Measurements from ENCODE around the gene CD2AP. TPM values are rescaled to one million over a fixed set of nuclear protein-coding genes. Genes with fewer than 3 reads are reported as not detected.

The CD2AP gene
- total and polyA plus RNA-seq, 4 donors, result 5.7 to 22.4 (median 11.5) TPM

DNA sequence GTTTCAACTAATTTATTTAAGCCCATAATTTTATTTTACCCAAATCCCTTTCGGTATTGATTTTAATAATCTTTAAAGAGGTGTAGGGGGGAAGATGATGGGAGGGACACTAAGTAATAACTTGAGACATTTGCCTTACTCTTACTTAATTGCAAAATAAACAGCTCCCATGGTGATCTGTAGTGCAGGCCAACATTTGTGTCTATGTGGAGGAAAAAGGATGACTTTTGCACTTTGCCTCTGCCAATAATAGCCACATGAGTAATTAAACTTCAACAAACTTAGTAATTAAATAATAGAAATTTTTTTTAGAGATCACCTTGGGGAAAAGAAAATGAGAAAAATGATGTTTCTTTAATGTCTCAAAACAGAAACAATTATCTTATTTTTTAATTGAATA is 29.9 kb upstream of the CD2AP start:
- Histone ChIP-seq H3K27me3 (ENCODE audit: control insufficient read depth in 4 of 4, insufficient read depth in 4 of 4, low read length in 3 of 4) (no peaks in the 10 kb centered on the region), H3K9me3 (ENCODE audit: control insufficient read depth in 4 of 4, low read length in 3 of 4) (no peaks in the 10 kb centered on the region), H3K9ac (ENCODE audit: low read depth in 1 of 2, low read length in 2 of 2) (no peak overlapping the region), H3K27ac (ENCODE audit: low read depth in 1 of 2, low read length in 2 of 2) (no peak overlapping the region), H3K36me3 (ENCODE audit: control insufficient read depth in 4 of 4, insufficient read depth in 3 of 4, low read depth in 1 of 4, low read length in 3 of 4) (no peaks in the 10 kb centered on the region), H3K4me3 (ENCODE audit: low read depth in 1 of 3, low read length in 3 of 3) (no peak overlapping the region), H3K4me1 (ENCODE audit: control insufficient read depth in 4 of 4, insufficient read depth in 4 of 4, low read length in 3 of 4) (peaks cover 0 to 6% (median 2%) of the 10 kb centered on the region in 4 donors)
- TF ChIP-seq GABPA (IDR thresholded peaks at IDR 0.05 in 1 of 2, conservative IDR thresholded peaks at IDR 0.05 in 1 of 2) (no peak), ZBTB33 (IDR thresholded peaks at IDR 0.05) (peak; percentile 29), SP1 (IDR thresholded peaks at IDR 0.05) (peak; percentile 36), FOXA1 (IDR thresholded peaks at IDR 0.05) (peak; percentile 47), NR2F2 (IDR thresholded peaks at IDR 0.05) (no peak), FOXA2 (IDR thresholded peaks at IDR 0.05) (peak; percentile 40), RXRA (IDR thresholded peaks at IDR 0.05) (peak; percentile 20 to 56), HNF4G (IDR thresholded peaks at IDR 0.05) (peak; percentile 59), CTCF (IDR thresholded peaks at IDR 0.05; ENCODE audit: low read depth, low read length, missing input control) (no peak), HNF4A (conservative IDR thresholded peaks at IDR 0.05) (peak; percentile 88 to 93), TAF1 (conservative IDR thresholded peaks at IDR 0.05) (no peak), RAD21 (IDR thresholded peaks at IDR 0.05) (peak; percentile 12 to 14), EGR1 (IDR thresholded peaks at IDR 0.05; ENCODE audit: low read depth in 2 of 2) (no peak), YY1 (IDR thresholded peaks at IDR 0.05) (peak; percentile 17), JUND (IDR thresholded peaks at IDR 0.05) (peak in 1 of 2 donors; percentile 75)
- TF ChIP-seq, protein P1, sequence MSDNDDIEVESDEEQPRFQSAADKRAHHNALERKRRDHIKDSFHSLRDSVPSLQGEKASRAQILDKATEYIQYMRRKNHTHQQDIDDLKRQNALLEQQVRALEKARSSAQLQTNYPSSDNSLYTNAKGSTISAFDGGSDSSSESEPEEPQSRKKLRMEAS (IDR thresholded peaks at IDR 0.05), result no peak
- TF ChIP-seq, protein P2, sequence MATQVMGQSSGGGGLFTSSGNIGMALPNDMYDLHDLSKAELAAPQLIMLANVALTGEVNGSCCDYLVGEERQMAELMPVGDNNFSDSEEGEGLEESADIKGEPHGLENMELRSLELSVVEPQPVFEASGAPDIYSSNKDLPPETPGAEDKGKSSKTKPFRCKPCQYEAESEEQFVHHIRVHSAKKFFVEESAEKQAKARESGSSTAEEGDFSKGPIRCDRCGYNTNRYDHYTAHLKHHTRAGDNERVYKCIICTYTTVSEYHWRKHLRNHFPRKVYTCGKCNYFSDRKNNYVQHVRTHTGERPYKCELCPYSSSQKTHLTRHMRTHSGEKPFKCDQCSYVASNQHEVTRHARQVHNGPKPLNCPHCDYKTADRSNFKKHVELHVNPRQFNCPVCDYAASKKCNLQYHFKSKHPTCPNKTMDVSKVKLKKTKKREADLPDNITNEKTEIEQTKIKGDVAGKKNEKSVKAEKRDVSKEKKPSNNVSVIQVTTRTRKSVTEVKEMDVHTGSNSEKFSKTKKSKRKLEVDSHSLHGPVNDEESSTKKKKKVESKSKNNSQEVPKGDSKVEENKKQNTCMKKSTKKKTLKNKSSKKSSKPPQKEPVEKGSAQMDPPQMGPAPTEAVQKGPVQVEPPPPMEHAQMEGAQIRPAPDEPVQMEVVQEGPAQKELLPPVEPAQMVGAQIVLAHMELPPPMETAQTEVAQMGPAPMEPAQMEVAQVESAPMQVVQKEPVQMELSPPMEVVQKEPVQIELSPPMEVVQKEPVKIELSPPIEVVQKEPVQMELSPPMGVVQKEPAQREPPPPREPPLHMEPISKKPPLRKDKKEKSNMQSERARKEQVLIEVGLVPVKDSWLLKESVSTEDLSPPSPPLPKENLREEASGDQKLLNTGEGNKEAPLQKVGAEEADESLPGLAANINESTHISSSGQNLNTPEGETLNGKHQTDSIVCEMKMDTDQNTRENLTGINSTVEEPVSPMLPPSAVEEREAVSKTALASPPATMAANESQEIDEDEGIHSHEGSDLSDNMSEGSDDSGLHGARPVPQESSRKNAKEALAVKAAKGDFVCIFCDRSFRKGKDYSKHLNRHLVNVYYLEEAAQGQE (IDR thresholded peaks at IDR 0.05), result peak; percentile 33
- TF ChIP-seq, protein P3, sequence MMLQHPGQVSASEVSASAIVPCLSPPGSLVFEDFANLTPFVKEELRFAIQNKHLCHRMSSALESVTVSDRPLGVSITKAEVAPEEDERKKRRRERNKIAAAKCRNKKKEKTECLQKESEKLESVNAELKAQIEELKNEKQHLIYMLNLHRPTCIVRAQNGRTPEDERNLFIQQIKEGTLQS (IDR thresholded peaks at IDR 0.05), result no peak
- no peak for DNase-seq (ENCODE audit: low spot score)
- WGBS, result 92% methylated on average over 1 of the region's 1 CpG

All from liver (tissue), 9 donors.